ENCODE results near the gene CCDC106.

DNA sequence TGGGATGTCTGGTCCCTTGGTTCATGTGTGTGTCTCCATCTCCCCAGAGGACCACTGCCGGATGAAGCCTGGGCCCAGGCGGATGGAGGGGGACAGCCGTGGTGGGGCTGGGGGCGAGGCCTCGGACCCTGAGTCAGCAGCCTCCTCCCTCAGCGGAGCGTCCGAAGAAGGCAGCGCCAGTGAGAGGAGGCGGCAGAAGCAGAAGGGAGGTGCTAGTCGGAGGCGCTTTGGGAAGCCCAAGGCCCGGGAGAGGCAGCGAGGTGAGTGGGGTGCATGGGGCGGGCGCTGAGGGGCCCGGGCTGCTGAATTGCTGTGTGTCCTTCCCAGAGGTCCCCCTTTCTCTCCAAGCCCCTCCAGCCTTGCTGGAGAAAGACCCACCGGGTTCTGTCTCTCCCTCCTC lies 3.2 kb downstream of the CCDC106 start:
- no peak for TF ChIP-seq POLR2A (IDR thresholded peaks at IDR 0.05)
- TF ChIP-seq, protein P1, sequence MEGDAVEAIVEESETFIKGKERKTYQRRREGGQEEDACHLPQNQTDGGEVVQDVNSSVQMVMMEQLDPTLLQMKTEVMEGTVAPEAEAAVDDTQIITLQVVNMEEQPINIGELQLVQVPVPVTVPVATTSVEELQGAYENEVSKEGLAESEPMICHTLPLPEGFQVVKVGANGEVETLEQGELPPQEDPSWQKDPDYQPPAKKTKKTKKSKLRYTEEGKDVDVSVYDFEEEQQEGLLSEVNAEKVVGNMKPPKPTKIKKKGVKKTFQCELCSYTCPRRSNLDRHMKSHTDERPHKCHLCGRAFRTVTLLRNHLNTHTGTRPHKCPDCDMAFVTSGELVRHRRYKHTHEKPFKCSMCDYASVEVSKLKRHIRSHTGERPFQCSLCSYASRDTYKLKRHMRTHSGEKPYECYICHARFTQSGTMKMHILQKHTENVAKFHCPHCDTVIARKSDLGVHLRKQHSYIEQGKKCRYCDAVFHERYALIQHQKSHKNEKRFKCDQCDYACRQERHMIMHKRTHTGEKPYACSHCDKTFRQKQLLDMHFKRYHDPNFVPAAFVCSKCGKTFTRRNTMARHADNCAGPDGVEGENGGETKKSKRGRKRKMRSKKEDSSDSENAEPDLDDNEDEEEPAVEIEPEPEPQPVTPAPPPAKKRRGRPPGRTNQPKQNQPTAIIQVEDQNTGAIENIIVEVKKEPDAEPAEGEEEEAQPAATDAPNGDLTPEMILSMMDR (IDR thresholded peaks at IDR 0.05): no peak
